ENCODE results near the gene MRPL51. TPM values are rescaled to one million over a fixed set of nuclear protein-coding genes. Genes with fewer than 3 reads are reported as not detected.
"Not testable (repeated sequence)": the region's sequence is repeated elsewhere in the genome, so short reads cannot be mapped to it uniquely, and the experiment has no call there.

MRPL51 gene
- polyA plus RNA-seq, 3 donors = 143 to 183 (median 174) TPM

GRCh38 chr12:6507102-6507998, 14.3 kb upstream of the MRPL51 start:
- no peak for DNase-seq (ENCODE audit: extremely low read depth in 1 of 11, low read depth in 9 of 11, low spot score in 4 of 11)

- DNase-seq (ENCODE audit: extremely low read depth in 1 of 11, low read depth in 9 of 11, low spot score in 4 of 11) = no peak
Measured at GRCh38 chr12:6500466-6500865, 7.4 kb upstream of the MRPL51 start.

GRCh38 chr12:6497291-6497690, 4.2 kb upstream of the MRPL51 start:
- not testable (repeated sequence) for DNase-seq (ENCODE audit: extremely low read depth in 1 of 11, low read depth in 9 of 11, low spot score in 4 of 11)

- no peak for DNase-seq (ENCODE audit: extremely low read depth in 1 of 11, low read depth in 9 of 11, low spot score in 4 of 11)
Measured at GRCh38 chr12:6494968-6495367, 1.9 kb upstream of the MRPL51 start.

GRCh38 chr12:6494258-6494743, 1.2 kb upstream of the MRPL51 start:
- peak in 1 of 11 donors; percentile 19 for DNase-seq (ENCODE audit: extremely low read depth in 1 of 11, low read depth in 9 of 11, low spot score in 4 of 11)

GRCh38 chr12:6493497-6494257, 615 bp upstream of the MRPL51 start, which contains the start of gene NCAPD2:
TSS of gene NCAPD2 (plus strand) at chr12:6494102. CDS start at chr12:6495099, 997 bp downstream.
- peak; percentile 82 to 94 (median 91) for DNase-seq (ENCODE audit: extremely low read depth in 1 of 11, low read depth in 9 of 11, low spot score in 4 of 11)

- not testable (repeated sequence) for DNase-seq (ENCODE audit: extremely low read depth in 1 of 11, low read depth in 9 of 11, low spot score in 4 of 11)
Measured at GRCh38 chr12:6490673-6491072, 2.4 kb downstream of the MRPL51 start.

- no peak for DNase-seq (ENCODE audit: extremely low read depth in 1 of 11, low read depth in 9 of 11, low spot score in 4 of 11)
Measured at GRCh38 chr12:6489449-6489848, 3.6 kb downstream of the MRPL51 start.

- DNase-seq (ENCODE audit: extremely low read depth in 1 of 11, low read depth in 9 of 11, low spot score in 4 of 11) = no peak
Measured at GRCh38 chr12:6488240-6488639, 4.8 kb downstream of the MRPL51 start.

- no peak for DNase-seq (ENCODE audit: extremely low read depth in 1 of 11, low read depth in 9 of 11, low spot score in 4 of 11)
Measured at GRCh38 chr12:6478416-6478815, 14.6 kb downstream of the MRPL51 start.

- not testable (repeated sequence) for DNase-seq (ENCODE audit: extremely low read depth in 1 of 11, low read depth in 9 of 11, low spot score in 4 of 11)
Measured at GRCh38 chr12:6477601-6478377, 15.3 kb downstream of the MRPL51 start.

GRCh38 chr12:6476489-6476888, 16.6 kb downstream of the MRPL51 start:
- no peak for DNase-seq (ENCODE audit: extremely low read depth in 1 of 11, low read depth in 9 of 11, low spot score in 4 of 11)

GRCh38 chr12:6475233-6475975, 17.7 kb downstream of the MRPL51 start:
- DNase-seq (ENCODE audit: extremely low read depth in 1 of 11, low read depth in 9 of 11, low spot score in 4 of 11) = not testable (repeated sequence)

GRCh38 chr12:6472491-6472890, 20.6 kb downstream of the MRPL51 start:
- no peak for DNase-seq (ENCODE audit: extremely low read depth in 1 of 11, low read depth in 9 of 11, low spot score in 4 of 11)

GRCh38 chr12:6471989-6472360, 21.1 kb downstream of the MRPL51 start:
- no peak for DNase-seq (ENCODE audit: extremely low read depth in 1 of 11, low read depth in 9 of 11, low spot score in 4 of 11)

- DNase-seq (ENCODE audit: extremely low read depth in 1 of 11, low read depth in 9 of 11, low spot score in 4 of 11) = peak; percentile 88 to 94 (median 92)
Measured at GRCh38 chr12:6470375-6471163, 22.5 kb downstream of the MRPL51 start, which contains the start of gene VAMP1. TSS of gene VAMP1 (minus strand) at chr12:6470677. CDS start at chr12:6470531, 146 bp downstream.

- DNase-seq (ENCODE audit: extremely low read depth in 1 of 11, low read depth in 9 of 11, low spot score in 4 of 11) = peak in 1 of 11 donors; percentile 3
Measured at GRCh38 chr12:6469609-6470374, 23.3 kb downstream of the MRPL51 start.

Data from renal cortex interstitium (tissue), 11 donors.